OCI-LY7 (cell line): Measurements from ENCODE around the gene CREB5.

ENCODE experiments used
- CTCF ChIP-seq: fragments of 200-600 bp; sonication (generic); conservative IDR thresholded peaks from 2 replicates; pipeline ENCODE4 v1.5.1; 2014; ENCODE audit warnings: mild to moderate bottlenecking, antibody characterized with exemption, low read length, moderate library complexity, mixed read lengths
- EZH2phosphoT487 ChIP-seq: fragments of 200-600 bp; sonication (generic); IDR thresholded peaks from 2 replicates; pipeline ENCODE4 v1.6.1; 2018; ENCODE audit warnings: low read depth, borderline replicate concordance, mild to moderate bottlenecking, mixed run types, antibody characterized with exemption, low read length, moderate library complexity, mixed read lengths

DNA sequence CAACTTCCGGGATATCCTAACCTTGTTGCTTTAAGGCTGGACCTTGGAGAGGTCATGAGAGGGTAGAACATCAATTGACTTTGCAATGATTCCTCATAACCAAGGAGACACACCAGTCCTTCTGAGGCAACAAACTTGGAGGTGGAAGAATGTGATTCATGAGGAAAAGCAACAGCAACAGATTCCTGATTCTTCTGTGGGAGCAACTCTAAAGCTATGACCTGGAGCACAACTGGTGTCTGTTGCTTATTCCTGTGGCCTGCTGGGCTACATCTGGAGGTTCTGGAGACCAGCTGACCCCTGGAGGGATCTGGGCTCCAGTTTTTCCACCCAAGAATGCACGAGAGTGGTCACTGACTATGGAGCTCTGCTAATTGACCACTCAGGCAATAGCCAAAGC lies 116.6 kb downstream of the CREB5 start:
- TF ChIP-seq CTCF (no peak), EZH2phosphoT487 (no peak)
